Renal cortical epithelial cell (primary cell): Measurements from ENCODE around the gene ROBO1. TPM values are rescaled to one million over a fixed set of nuclear protein-coding genes. Genes with fewer than 3 reads are reported as not detected.

ENCODE experiments used
- DNase-seq: peaks from one replicate; pipeline ENCODE4 v3.0.0-alpha.2; 2011; ENCODE audit warnings: low read depth
- total RNA-seq: library from RNA; depleted of rRNA; stranded (reverse); fragments of >200 nt; gene quantifications from 2 replicates; pipeline ENCODE4 v1.2.3, GENCODE V29; 2014

ROBO1 gene
- total RNA-seq, 1 donor from 2014 or later = 41.9 TPM

- DNase-seq = no peak
Measured at GRCh38 chr3:78985981-78986380, 781.8 kb downstream of the ROBO1 start.

DNA sequence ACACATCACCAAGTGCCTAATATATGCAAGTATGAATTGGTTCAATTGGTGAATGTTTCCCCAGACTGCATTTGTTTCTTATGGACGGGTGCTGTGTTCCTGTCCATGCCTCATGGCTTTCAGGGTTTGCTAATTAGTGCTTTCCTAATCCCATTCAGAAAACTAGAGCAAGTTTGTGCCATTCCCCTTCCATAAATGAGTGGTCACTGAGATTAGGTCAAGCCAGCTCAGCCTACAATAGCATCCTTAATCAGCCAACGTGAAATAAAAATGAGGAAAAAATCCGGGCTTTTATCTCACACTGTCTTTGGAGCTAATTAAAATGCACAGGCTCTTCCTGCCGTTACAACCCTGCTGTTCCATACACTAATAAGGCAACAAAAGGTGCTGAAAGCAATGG lies 788.8 kb downstream of the ROBO1 start:
- no peak for DNase-seq

DNA sequence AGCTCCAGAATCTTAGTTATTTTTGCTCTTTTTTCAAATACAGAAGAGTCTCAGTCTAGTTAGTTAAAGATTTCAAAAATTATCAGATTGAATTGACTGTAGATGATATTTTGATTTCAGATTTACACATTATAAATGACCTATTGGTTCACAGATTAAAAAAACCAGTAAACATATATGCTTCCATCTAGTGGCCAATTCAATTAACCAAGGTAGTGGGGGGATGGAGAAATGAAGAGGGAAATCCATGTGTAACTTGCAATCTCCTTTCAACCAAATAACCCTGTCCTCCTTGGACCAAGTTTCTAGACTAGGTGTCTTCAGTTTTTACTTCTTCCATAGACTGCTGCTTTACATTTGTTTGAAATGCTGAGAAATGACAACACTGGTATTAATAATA lies 789.8 kb downstream of the ROBO1 start:
- DNase-seq = no peak

- no peak for DNase-seq
Measured at GRCh38 chr3:78977073-78977472, 790.7 kb downstream of the ROBO1 start.

DNA sequence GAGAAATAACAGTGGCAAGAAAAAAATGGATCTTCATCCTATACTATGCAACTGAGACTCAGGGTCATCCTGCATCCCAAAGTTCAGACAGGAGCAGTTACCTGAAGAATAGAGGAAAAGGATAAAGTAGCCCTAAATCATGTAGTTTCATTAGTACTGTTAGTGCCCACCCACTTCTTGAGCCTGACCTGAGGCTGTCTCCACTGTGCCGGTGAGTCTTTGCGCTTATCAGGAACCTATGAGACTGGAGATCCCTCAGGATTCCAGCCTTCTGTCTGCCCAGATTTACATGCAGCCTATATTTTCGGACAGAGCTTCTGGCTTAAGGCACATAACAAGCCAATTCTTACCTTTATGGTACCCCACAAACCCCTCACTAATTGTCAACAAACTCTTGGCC lies 791.6 kb downstream of the ROBO1 start:
- no peak for DNase-seq

DNA sequence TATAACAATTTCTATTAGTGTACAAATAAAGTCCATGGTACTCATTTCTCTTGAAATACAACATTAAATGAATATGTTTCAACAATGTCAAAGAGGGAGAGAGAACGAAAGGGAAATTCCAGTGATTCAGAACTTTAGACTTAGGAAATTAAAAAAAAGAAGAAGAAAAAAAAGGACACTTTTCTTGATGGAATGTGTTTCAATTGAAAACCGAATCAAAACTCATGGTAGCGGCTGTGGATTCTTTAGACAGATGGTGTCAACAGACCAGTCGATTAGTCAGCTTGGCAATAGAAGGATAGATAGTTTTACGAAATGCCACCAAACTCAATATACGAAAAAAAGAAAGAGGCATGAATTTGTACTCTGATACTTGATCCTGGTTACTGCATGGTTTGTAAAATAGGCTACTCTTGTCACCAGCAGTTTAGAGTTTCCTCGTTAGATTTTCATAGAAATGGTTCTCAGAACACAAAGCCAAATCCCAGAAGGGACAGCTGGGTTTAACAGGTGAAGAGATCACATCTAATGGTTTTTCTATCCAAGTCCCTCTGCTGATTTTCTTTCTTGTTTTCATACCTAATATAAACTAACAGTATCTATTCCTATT lies 793.5 kb downstream of the ROBO1 start:
- DNase-seq = peak; percentile 15

- DNase-seq = no peak
Measured at GRCh38 chr3:78972617-78973301, 795.0 kb downstream of the ROBO1 start.

GRCh38 chr3:78970656-78971055 lies 797.1 kb downstream of the ROBO1 start:
- DNase-seq = no peak

DNA sequence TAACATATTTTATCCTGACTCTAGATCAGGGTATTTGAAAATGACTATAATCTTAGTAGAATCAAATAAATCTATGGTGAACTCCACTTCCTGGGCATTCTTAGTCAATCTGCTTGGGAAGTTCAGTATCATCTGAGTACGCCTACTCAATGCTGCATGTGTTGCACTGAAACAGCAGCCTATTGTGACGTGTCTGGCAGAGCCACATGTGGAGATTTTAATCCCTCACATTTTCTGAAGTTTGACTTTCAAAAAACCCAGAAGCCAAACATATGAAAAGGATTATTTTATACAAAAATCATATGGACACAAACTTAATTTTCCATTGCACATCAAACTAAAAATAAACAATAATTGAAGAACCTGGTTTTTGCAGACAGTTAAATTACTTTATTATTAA lies 798.3 kb downstream of the ROBO1 start:
- no peak for DNase-seq

DNA sequence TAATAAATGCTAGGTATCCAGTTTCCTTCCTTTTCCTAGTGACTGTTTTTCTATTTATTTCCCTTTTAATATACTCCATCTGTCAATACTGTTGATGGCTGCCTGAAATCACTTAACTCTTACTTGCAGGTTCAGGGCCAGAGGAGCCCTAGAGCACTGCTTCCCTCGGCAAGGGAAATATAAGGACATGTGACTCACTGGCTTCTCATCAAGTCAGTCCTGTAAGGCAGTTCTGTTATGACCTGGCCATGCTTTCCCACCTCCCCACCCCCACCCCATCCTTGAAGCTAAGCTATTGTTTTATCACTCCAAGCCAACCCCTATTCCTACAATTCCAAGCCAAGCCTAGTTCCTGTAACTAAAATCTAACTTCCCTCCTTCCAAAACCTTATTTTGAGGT lies 800.7 kb downstream of the ROBO1 start:
- DNase-seq = no peak

- DNase-seq = no peak
Measured at GRCh38 chr3:78963771-78964170, 804.0 kb downstream of the ROBO1 start.

- no peak for DNase-seq
Measured at GRCh38 chr3:78957456-78957855, 810.3 kb downstream of the ROBO1 start.

GRCh38 chr3:78951342-78951945 lies 816.4 kb downstream of the ROBO1 start:
- DNase-seq = no peak

DNA sequence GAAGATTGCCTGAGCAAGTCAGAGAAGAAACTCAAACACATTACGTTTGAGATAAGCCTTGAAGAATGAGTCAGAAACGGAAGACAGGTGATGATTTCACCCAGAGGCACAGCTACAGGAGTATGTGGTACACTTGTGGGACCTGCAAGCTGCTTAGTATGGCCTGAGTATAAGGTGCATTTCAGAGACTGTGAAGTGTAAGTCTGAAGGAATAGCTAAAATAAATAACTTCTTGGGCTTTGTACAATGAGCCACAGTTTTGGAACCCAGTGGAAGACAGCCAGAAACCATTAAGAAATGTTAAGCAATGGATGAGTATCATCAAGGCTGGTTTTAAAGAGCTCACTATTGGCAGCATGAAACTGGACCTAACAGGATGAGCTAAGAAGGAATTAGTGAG lies 826.2 kb downstream of the ROBO1 start:
- DNase-seq = peak; percentile 12

GRCh38 chr3:78940626-78941025 lies 827.2 kb downstream of the ROBO1 start:
- no peak for DNase-seq

- no peak for DNase-seq
Measured at GRCh38 chr3:78940128-78940527, 827.7 kb downstream of the ROBO1 start.

DNA sequence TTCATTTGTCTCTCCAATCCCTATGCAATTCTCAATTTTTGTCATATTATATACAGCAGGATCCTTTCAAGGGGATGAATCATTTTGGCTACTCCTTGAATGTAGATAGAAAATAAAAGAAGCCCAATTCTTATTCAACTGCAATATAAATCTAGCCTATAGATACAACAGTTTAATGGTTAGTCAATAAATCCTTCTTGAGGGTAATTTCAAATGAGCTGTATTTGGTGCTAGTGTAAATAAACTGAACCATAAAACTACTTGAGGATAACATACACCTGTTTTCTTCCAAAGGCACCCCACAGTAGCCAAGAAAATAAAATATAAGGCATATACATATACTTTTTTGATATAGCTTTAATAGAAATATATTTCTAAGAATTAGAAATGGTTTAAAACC lies 830.3 kb downstream of the ROBO1 start:
- DNase-seq = no peak

DNA sequence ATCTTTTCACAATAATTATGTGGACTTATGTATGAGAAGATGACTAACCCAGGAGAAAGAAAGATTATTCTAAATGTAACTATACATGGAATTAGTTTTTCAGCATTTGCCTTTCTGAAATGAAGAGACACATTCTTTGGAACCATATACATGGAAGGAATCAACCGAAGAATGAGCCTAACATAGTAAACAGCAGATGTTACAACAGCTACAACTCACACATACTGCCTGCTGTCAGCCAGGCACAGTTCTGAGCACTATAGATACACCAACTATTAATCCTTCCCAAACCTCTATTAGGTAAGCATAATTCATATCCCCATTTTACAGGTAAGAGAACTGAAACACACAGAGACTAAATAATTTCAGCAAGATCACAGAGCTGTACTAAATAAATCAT lies 840.0 kb downstream of the ROBO1 start:
- DNase-seq = no peak

DNA sequence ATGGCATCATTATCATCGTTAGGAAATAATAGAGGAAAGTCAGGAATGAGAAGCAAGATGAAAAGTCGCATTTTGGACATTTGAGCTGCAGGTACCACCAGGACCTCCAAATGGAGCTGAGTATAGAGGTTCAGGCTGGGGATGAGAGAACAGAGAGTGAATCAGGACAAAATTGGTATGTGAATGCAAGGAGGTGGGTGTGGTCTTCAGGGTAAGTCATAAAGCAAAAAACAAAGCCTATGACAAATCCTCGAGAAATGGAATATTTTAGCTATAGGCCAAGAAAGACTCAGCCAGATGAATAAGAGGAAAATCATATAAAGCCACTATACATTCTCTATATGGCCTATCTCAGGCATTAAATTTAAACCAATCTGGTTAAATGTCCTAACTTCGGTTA lies 841.3 kb downstream of the ROBO1 start:
- DNase-seq = no peak

DNA sequence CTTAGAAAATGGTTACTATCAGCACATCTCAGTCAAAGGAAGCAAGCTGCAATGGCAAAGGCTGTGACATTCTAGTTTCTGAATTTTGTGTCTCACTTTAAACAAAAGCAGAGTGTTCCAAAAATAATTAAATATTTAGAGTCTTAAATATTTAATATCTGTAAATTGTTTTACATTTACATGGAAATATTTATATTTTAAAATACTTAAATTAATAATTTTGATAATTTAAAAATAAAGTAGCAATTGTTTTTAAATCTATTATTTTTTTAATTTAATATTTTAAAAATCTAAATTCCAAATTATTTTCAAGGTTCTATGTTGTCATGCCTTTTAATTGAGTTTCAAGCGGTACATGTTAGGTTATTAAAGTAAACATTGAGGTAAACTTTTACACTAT lies 843.1 kb downstream of the ROBO1 start:
- no peak for DNase-seq

DNA sequence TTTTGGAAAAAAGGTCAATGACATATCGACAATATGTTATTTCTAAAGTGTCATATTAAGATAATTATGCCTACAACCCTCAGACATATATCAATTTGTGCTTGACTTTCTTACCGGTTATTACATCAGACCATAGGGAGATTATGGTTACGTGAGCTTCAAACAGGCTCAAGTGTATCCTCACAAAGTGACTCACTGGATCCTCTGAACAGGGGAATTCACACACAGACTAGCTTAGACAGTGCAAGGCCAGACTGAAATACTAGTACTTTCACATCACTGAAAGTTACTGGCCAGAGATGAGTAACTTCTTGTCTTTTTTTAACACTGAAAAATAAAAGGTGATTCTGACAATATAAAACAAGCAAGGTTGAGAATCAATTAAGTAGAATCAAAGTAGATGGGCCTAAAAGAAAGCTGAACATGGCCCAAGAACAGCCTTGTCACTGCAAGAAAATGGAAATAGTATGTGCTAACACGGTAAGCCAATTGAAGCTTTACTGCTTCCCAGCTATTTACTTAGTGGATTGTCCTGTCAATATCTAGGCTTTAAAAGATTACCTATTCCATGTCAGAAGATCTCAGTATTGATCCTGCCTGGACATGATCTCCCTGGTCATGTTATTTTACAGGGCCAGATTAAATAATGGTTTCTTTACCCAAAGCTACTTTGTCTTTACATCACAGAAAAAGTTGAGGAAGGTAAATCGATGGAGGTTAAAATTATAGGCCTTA lies 848.6 kb downstream of the ROBO1 start:
- peak; percentile 12 for DNase-seq

DNA sequence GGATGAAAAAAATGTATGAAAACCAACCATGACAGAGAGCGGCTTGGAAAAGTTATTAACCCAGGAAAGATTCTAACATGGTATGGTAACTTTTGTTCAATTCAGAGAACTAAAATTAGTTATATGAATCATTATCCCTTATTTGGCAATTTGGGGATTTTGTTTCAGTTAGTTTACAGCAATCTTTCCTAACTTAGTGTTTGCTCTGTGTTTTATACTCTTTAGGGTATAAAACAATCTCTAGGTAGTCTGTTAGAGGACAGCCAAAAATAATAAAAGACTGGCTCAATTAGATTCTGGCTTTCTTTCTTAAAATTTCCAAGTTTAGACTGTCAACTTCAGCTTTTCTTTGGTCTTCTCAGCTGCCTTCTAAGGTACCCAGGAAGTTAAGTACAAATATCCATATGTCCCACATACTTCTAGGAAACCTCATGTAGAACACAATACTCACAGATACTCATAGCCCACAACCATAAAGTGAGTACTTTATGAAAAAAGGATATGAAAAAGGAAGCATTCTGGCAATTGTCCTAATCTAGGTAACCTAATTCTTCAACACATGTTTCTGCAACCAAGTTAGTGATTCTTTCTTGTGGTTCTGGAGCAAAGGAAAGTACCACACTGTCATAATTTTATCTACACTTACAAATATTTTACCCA lies 849.3 kb downstream of the ROBO1 start:
- no peak for DNase-seq
